T-helper 2 cell treated with Interferon-gamma antibody and Interleukin-4, amounts not matched to agents 100 ng/mL and 5 ng/mL, for 36 hours (primary cell): ENCODE measurements around the gene BRIP1. TPM values are rescaled to one million over a fixed set of nuclear protein-coding genes. Genes with fewer than 3 reads are reported as not detected.
"Not testable (repeated sequence)": the region's sequence is repeated elsewhere in the genome, so short reads cannot be mapped to it uniquely, and the experiment has no call there.

Experiments
- intact Hi-C: fragments of 100-400 bp; cut with micrococcal nuclease; formaldehyde crosslinking; loops from one replicate; pipeline ENCODE4 v1.15.1; 2023
- total RNA-seq: library from RNA; stranded (reverse); gene quantifications from 2 replicates; pipeline ENCODE4 v1.2.3, GENCODE V29; 2022

The BRIP1 gene
- total RNA-seq, 1 donor from 2014 or later = 22.2 TPM

GRCh38 chr17:61806081-61806828 lies 57.1 kb downstream of the BRIP1 start:
- intact Hi-C loops = no loop called here

DNA sequence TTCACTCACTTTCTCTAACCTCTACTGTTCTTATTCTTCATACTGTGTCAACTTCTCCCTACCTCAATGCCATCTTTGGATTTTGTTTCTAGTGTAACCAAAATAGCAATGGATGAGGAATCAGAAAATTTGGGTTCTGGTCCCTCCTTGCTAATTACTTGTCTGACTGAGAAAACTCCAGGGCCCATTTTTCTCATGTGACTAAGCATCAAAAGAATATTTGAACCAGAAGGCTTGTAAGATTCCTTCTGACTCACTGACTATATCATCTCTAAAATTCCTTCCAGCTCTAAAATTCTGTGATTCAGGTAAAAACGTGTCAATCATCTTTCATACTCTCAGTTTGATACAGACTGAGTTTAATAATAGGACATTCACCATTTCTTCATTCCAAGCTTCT lies 57.9 kb downstream of the BRIP1 start:
- intact Hi-C loops = no loop called here

GRCh38 chr17:61803796-61804195 lies 59.5 kb downstream of the BRIP1 start:
- intact Hi-C loops = no loop called here

GRCh38 chr17:61803216-61803615 lies 60.1 kb downstream of the BRIP1 start:
- intact Hi-C loops = no loop called here

- intact Hi-C loops = no loop called here
Measured at GRCh38 chr17:61799812-61800484, 63.4 kb downstream of the BRIP1 start.

- intact Hi-C loops = no loop called here
Measured at GRCh38 chr17:61797283-61797682, 66.0 kb downstream of the BRIP1 start.

DNA sequence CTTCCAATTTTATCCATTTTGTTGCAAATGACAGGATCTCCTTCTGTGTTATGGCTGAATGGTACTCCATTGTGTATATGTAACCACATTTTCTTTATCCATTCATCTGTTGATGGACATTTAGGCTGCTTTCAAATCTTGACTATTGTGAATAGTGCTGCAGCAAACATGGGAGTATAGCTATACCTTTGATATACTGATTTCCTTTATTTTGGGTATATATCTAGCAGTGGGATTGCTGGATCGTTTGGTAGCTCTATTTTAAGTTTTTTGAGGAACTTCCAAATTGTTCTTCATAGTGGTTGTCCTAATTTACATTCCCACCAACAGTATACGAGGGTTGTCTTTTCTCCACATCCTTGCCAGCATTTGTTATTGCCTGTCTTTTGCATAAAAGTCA lies 67.8 kb downstream of the BRIP1 start:
- intact Hi-C loops = no loop called here

GRCh38 chr17:61794792-61795191 lies 68.5 kb downstream of the BRIP1 start:
- intact Hi-C loops = no loop called here

DNA sequence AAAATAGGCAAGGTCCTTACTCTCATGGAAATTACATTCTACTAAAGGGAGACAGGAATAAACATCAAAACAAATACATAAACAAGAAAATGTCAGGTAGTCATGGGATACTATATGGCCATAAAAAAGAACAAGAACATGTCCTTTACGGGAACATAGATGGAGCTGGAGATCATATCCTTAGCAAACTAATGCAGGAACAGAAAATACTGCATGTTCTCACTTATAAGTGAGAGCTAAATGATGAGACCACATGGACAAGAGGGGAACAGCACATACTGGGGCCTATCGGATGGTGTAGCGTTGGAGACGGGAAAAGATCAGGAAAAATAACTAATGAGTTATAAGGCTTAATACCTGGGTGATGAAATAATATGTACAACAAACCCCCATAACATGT lies 69.1 kb downstream of the BRIP1 start:
- intact Hi-C loops = no loop called here

DNA sequence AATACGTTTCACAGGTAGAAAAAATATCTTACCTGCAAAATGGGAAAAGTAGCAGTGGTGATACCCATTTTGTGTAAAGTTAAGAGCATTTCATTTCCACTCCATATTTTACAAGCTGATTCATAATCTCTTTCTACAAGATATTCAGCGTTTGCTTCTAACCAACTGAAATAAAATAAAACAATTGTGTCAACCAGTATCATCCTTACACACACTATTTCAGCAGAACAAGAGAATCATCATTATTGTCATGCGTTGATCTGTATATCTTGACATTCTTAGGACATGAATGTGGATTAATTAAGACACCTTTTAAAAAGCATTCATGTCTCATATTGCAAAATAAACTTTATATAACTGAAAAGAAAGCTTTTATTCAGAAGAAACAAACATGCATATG lies 69.8 kb downstream of the BRIP1 start:
- intact Hi-C loops = no loop called here

GRCh38 chr17:61789872-61790271 lies 73.5 kb downstream of the BRIP1 start:
- intact Hi-C loops = no loop called here

DNA sequence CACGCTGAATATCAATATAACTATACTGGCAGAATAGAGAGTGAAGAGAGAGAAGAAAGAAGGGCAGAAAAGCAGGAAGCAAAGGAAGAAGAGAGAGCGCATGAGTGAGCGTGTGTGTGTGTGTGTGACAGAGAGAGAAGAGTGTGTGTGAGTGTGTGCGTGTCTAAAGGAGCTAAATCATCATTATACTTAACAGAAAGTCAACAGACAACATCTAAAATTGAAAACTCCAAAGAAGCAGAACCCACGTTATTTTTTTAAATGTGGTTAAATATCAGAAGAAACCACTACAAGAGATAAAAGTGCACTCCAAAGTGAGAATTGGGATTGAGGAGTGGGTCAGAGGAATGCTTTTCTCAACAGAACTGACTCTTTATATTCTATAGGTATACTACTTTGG lies 77.2 kb downstream of the BRIP1 start:
- intact Hi-C loops = no loop called here

DNA sequence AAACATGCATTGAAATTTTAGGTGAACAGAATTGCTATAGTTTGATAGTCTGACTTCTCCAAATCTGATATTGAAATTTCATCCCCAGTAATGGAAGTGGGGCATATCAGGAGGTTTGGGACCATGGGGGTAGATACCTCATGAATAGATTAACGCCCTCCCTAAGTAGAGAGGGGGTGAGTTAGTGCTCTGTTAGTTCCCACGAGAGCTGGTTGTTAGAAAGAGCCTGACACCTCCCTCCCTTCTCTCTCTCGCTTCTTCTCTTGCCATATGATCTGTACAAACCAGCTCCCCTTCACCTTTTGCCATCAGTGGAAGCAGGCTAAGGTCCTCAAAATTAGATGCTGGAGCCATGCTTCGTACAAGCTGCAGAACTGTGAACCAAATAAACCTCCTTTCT lies 78.8 kb downstream of the BRIP1 start:
- intact Hi-C loops = no loop called here

- intact Hi-C loops = no loop called here
Measured at GRCh38 chr17:61783556-61784304, 79.6 kb downstream of the BRIP1 start.

DNA sequence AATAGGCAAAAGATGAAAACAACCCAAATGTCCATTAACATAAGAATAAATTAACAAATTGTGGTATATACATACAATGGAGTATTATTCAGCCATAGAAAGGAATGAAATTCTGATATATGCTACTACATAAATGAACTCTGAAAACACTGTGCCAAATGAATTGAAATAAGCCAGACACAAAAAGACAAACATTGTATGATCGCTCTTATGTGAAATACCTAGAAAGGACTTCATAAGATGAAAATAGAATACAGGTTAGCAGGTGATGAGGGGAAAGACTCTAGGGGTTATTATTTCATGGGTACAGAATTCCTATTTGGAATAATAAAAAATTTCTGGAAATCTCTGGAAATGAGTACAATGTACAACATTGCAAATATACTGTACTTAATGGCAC lies 80.2 kb downstream of the BRIP1 start:
- intact Hi-C loops = no loop called here

DNA sequence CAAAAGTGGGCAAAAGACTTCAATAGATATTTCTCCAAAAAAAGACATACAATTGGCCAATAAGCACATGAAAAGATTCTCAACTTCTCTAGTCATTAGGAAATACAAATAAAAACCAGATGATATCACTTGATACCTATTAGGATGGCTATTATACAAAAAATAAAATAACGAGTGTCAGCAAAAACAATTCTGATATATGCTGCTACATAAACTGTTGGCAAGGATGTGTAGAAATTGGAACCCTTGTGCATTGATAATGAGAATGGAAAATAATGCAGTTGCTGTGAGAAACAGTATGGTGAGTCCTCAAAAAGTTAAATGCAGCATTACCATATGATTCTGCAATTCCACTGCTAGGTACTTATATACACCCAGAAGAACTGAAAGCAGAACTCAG lies 80.6 kb downstream of the BRIP1 start:
- intact Hi-C loops = no loop called here

DNA sequence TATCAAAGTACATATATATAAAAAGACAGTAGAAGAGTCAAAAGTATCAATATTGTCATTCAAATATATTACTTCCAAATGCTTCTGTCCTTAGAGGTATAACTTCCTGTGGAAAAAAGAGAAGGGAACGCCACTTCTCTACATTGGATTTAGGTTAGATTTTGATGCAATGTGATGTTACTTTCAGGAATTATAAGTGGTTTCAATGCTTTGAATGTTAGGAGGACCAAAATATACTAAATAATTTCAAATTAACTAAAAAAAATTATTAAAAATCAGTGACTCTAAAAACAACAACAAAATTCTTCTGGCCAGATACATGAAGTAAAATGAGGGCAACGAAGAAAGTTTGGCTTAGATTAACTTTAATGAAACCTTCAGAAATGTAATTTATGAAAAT lies 88.0 kb downstream of the BRIP1 start:
- intact Hi-C loops = no loop called here

DNA sequence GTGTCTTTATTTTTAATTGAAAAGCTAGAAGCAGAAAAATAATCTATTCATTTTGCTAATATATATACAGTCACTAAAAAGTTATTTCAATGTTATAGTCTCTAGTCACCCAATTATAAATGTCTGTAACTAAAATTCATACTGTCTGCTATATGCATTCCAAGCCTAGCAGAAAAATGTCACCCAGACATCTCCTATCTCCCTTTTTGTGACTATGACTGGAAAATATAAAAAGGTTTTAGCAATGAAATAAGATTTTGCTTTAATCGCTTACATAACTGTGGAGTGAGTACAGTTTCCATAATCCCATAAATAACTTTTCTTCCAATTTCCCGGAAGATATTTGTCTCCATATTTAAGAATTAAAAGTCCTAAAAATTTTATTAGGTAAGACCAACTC lies 88.6 kb downstream of the BRIP1 start:
- intact Hi-C loops = no loop called here

- intact Hi-C loops = not testable (repeated sequence)
Measured at GRCh38 chr17:61774087-61774486, 89.2 kb downstream of the BRIP1 start.

DNA sequence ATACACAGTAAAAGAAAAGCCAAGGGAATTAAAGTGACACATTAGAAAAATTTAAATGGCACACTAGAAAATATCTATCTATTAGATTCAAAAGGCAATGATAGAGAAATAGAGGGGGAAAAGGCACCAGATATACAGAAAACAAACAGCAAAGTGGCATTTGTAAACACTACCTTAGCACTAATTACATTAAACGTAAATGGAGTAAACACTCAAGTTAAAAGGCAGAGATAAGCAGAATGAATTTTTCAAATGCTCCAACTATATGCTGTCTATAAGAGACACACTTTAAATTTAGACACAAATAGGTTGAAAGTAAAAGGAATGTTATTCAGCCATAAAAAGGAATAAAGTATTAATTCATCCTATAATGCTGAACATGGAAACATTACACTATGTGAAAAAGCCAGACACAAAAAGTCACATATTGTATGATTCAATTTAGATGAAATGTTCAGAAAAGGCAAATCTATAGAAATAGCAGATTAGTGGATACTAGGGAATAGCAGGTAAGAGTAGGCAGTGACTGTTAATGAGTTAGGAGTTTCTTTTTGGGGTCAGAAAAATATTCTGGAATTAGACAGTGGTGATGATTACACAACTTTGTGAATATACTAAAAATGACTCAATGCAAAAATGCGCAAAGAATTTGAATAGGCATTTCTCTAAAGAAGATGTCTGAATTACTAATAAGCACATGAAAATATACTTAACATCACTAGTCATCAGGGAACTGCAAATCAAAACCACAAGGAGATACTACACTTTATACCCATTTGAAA lies 92.4 kb downstream of the BRIP1 start:
- intact Hi-C loops = no loop called here

GRCh38 chr17:61770043-61770442 lies 93.3 kb downstream of the BRIP1 start:
- intact Hi-C loops = no loop called here

DNA sequence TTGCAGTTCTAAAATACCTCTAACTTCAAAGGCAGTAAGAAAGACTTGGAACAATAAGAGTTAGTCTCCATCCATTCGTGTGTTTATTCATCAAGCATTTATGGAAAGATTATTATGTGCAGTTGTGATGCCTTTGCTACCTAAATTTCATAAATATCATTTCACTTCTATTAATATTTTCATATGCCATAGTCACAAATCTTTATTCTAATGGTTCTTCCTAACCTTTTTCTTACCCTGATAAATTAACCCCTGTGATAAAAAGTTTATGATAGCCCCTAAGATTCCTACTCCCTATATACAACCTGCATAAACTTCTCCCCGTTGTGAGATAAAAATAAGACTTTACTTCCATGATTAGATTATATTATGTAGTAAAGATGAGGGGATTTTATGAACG lies 94.9 kb downstream of the BRIP1 start:
- intact Hi-C loops = no loop called here
